Measurements from ENCODE around the gene TMEM184A.
"Not testable (repeated sequence)": the region's sequence is repeated elsewhere in the genome, so short reads cannot be mapped to it uniquely, and the experiment has no call there.

Gene TMEM184A

GRCh38 chr7:1520539-1521234, 35.3 kb downstream of the TMEM184A start:
- no peak for DNase-seq

GRCh38 chr7:1519322-1519922, 36.6 kb downstream of the TMEM184A start:
- not testable (repeated sequence) for DNase-seq

- no peak for DNase-seq
Measured at GRCh38 chr7:1516586-1517251, 39.3 kb downstream of the TMEM184A start.

GRCh38 chr7:1515509-1515967, 40.5 kb downstream of the TMEM184A start:
- not testable (repeated sequence) for DNase-seq

GRCh38 chr7:1514995-1515401, 41.0 kb downstream of the TMEM184A start:
- no peak for DNase-seq

- no peak for DNase-seq
Measured at GRCh38 chr7:1514407-1514806, 41.6 kb downstream of the TMEM184A start.

GRCh38 chr7:1513657-1514095, 42.3 kb downstream of the TMEM184A start:
- DNase-seq = no peak

GRCh38 chr7:1512781-1513656, 43.0 kb downstream of the TMEM184A start:
- no peak for DNase-seq

GRCh38 chr7:1511444-1512422, 44.3 kb downstream of the TMEM184A start:
- no peak for DNase-seq

- DNase-seq = no peak
Measured at GRCh38 chr7:1510780-1511154, 45.2 kb downstream of the TMEM184A start.

GRCh38 chr7:1509226-1509625, 46.8 kb downstream of the TMEM184A start:
- no peak for DNase-seq

- no peak for DNase-seq
Measured at GRCh38 chr7:1508277-1508758, 47.7 kb downstream of the TMEM184A start.

GRCh38 chr7:1505731-1506550, 50.1 kb downstream of the TMEM184A start:
- DNase-seq = no peak

- DNase-seq = peak; percentile 75
Measured at GRCh38 chr7:1503816-1504775, 51.9 kb downstream of the TMEM184A start, which contains the start of gene INTS1. TSS of gene INTS1 (minus strand) at chr7:1504389. CDS start at chr7:1503960, 429 bp downstream.

- no peak for DNase-seq
Measured at GRCh38 chr7:1503390-1503789, 52.6 kb downstream of the TMEM184A start.

- DNase-seq = no peak
Measured at GRCh38 chr7:1502845-1503244, 53.2 kb downstream of the TMEM184A start.

- no peak for DNase-seq
Measured at GRCh38 chr7:1501487-1502270, 54.3 kb downstream of the TMEM184A start.

- no peak for DNase-seq
Measured at GRCh38 chr7:1500064-1500807, 55.8 kb downstream of the TMEM184A start.
